ENCODE results near the gene PPARGC1A.

- TF ChIP-seq POLR2A (IDR thresholded peaks at IDR 0.05; ENCODE audit: low read depth, low read length) (no peak), POLR2AphosphoS5 (IDR thresholded peaks at IDR 0.05; ENCODE audit: low read depth, low read length) (no peak)
Observed at GRCh38 chr4:23881052-23881501, 8.8 kb downstream of the PPARGC1A start.
